ENCODE results near the gene TTLL11.

DNA sequence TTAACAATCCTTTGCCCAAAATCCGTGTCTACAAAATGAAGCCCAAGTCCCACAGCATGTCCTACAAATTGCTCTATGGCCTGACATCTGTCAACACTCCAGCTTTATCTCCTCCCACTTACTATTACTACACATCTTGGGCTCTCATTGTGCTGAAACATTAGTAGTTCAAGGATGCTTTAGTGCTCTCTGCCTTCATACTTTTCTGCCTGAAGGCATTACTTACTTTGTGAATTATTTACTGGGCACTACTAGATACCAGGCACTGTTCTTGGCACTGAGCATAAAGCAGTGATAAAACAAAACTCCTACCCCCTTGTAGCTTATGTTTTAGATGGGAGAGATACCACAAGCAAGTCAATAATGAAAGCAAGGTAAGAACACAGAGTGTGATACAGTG is 113.4 kb downstream of the TTLL11 start:
- TF ChIP-seq, protein P1, sequence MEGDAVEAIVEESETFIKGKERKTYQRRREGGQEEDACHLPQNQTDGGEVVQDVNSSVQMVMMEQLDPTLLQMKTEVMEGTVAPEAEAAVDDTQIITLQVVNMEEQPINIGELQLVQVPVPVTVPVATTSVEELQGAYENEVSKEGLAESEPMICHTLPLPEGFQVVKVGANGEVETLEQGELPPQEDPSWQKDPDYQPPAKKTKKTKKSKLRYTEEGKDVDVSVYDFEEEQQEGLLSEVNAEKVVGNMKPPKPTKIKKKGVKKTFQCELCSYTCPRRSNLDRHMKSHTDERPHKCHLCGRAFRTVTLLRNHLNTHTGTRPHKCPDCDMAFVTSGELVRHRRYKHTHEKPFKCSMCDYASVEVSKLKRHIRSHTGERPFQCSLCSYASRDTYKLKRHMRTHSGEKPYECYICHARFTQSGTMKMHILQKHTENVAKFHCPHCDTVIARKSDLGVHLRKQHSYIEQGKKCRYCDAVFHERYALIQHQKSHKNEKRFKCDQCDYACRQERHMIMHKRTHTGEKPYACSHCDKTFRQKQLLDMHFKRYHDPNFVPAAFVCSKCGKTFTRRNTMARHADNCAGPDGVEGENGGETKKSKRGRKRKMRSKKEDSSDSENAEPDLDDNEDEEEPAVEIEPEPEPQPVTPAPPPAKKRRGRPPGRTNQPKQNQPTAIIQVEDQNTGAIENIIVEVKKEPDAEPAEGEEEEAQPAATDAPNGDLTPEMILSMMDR (conservative IDR thresholded peaks at IDR 0.05): no peak
- TF ChIP-seq ZFX (IDR thresholded peaks at IDR 0.05): no peak

All from C4-2B (cell line).